DOHH2 (cell line): ENCODE measurements around the gene CBFA2T3.

ENCODE experiments used
- H3F3A ChIP-seq: fragments of 200-600 bp; sonication (generic), shearing (Covaris generic); 2 replicates; pipeline ENCODE4 v1.6.0; 2016; ENCODE audit warnings: antibody characterized with exemption, mild to moderate bottlenecking; ENCODE audit not compliant: control insufficient read depth, insufficient read depth
- H3K27ac ChIP-seq: fragments of 200-600 bp; sonication (generic); 2 replicates; pipeline ENCODE4 v1.5.1; 2014; ENCODE audit warnings: low read depth, mild to moderate bottlenecking, low read length, moderate library complexity
- H3K27me3 ChIP-seq: fragments of 200-600 bp; sonication (generic); 2 replicates; pipeline ENCODE4 v1.6.1; 2014; ENCODE audit warnings: mild to moderate bottlenecking, low read length, mixed read lengths; ENCODE audit not compliant: control insufficient read depth
- H3K36me3 ChIP-seq: fragments of 200-600 bp; sonication (generic); 2 replicates; pipeline ENCODE4 v1.6.1; 2014; ENCODE audit warnings: mild to moderate bottlenecking, low read length, moderate library complexity, mixed read lengths; ENCODE audit not compliant: control insufficient read depth
- H3K4me1 ChIP-seq: fragments of 200-600 bp; sonication (generic); 2 replicates; pipeline ENCODE4 v1.6.1; 2014; ENCODE audit warnings: mild to moderate bottlenecking, low read length, mixed read lengths; ENCODE audit not compliant: control insufficient read depth
- H3K4me2 ChIP-seq: fragments of 200-600 bp; sonication (generic); 2 replicates; pipeline ENCODE4 v1.6.0; 2014; ENCODE audit warnings: mild to moderate bottlenecking, low read length, moderate library complexity
- H3K4me3 ChIP-seq: fragments of 200-600 bp; sonication (generic); 2 replicates; pipeline ENCODE4 v1.5.1; 2014; ENCODE audit warnings: mild to moderate bottlenecking, low read length, mixed read lengths
- H3K79me2 ChIP-seq: fragments of 200-600 bp; sonication (generic); 2 replicates; pipeline ENCODE4 v1.6.1; 2014; ENCODE audit warnings: mild to moderate bottlenecking, low read length, mixed read lengths; ENCODE audit not compliant: control insufficient read depth
- H3K9me2 ChIP-seq: fragments of 200-600 bp; sonication (generic); replicated peaks from 2 replicates; pipeline ENCODE4 v1.6.1; 2014; ENCODE audit warnings: mild to moderate bottlenecking, low read length, mixed read lengths; ENCODE audit not compliant: control insufficient read depth
- H3K9me3 ChIP-seq: fragments of 200-600 bp; sonication (generic); 2 replicates; pipeline ENCODE4 v1.6.1; 2014; ENCODE audit warnings: antibody characterized with exemption, low read length, mixed read lengths; ENCODE audit not compliant: control insufficient read depth, insufficient read depth
- H4K20me1 ChIP-seq: fragments of 200-600 bp; sonication (generic); 2 replicates; pipeline ENCODE4 v1.6.0; 2014; ENCODE audit warnings: low read depth, mild to moderate bottlenecking, antibody characterized with exemption, low read length, moderate library complexity; ENCODE audit not compliant: control insufficient read depth, insufficient read depth
- CTCF ChIP-seq: fragments of 200-600 bp; sonication (generic); IDR thresholded peaks from one replicate; pipeline ENCODE4 v1.5.1; 2014; ENCODE audit warnings: antibody characterized with exemption, mild to moderate bottlenecking, low read depth, low read length; ENCODE audit not compliant: poor library complexity, severe bottlenecking
- EZH2phosphoT487 ChIP-seq: fragments of 200-600 bp; sonication (generic); IDR thresholded peaks from 2 replicates; pipeline ENCODE4 v1.6.1; 2017; ENCODE audit warnings: borderline replicate concordance, mild to moderate bottlenecking, antibody characterized with exemption, low read length, moderate library complexity, mixed read lengths

Gene CBFA2T3

DNA sequence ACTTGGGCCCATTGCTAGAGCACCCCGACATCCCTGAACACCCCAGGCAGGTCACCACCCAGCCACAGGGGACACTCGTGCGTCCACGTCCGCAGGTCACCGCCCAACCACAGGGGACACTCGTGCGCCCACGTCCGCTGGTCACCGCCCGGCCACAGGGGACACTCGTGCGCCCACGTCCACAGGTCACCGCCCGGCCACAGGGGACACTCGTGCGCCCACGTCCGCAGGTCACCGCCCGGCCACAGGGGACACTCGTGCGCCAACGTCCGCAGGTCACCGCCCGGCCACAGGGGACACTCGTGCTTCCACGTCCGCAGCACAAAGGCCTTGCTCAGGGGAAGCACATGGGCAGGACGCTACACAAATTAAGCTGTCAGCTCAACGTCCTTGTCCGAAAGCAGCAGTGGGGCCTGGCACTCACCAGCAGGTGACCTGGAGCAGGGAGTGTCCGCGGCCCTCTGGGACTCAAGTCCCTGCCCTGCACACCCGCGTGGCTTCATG lies 137.9 kb downstream of the CBFA2T3 start:
- TF ChIP-seq EZH2phosphoT487: no peak
- TF ChIP-seq CTCF: no peak
- Histone ChIP-seq H3K79me2 (no peaks in the 10 kb centered on the region), H3K36me3 (no peaks in the 10 kb centered on the region), H3K27me3 (no peaks in the 10 kb centered on the region), H3K9me3 (no peaks in the 10 kb centered on the region), H3K4me1 (peaks cover under 1% of the 10 kb centered on the region; the same call in 1 of the 2 replicates), H3K9me2 (no peaks in the 10 kb centered on the region), H3F3A (no peaks in the 10 kb centered on the region), H3K4me3 (no peak overlapping the region), H4K20me1 (no peaks in the 10 kb centered on the region), H3K4me2 (no peak overlapping the region), H3K27ac (no peak overlapping the region)

- Histone ChIP-seq H3K27me3 (no peaks in the 10 kb centered on the region), H3K9me3 (no peaks in the 10 kb centered on the region), H3K4me3 (no peak overlapping the region), H3K79me2 (no peaks in the 10 kb centered on the region), H3F3A (no peaks in the 10 kb centered on the region), H3K9me2 (no peaks in the 10 kb centered on the region), H3K4me2 (no peak overlapping the region), H3K4me1 (peaks cover 5% of the 10 kb centered on the region), H3K27ac (no peak overlapping the region), H4K20me1 (no peaks in the 10 kb centered on the region), H3K36me3 (no peaks in the 10 kb centered on the region)
- TF ChIP-seq CTCF (no peak), EZH2phosphoT487 (no peak)
These were observed 138.4 kb downstream of the CBFA2T3 start for GRCh38 chr16:88838566-88838965.

DNA sequence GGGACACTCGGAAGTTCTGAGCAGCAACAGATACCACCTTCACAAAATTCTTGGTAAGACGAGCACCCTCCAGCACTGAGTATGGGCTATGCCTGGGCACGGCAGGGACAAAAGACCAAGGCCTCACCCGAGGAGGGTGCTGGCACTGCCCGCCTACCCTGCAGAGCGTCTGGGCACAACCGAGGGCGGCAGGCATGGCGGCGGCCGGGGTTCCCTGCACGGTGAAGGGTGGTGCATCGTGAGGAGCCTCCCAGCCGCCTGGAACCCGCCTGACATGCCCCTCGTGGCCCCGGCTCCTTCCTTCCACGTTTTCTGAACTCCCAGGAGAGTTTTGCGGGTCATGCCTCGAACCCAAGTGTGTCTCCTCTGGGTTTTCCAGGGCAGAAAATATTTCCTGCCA lies 139.2 kb downstream of the CBFA2T3 start:
- no peaks in the 10 kb centered on the region for H3K36me3 ChIP-seq
- no peak overlapping the region for H3K4me3 ChIP-seq
- TF ChIP-seq EZH2phosphoT487 (no peak), CTCF (no peak)
- H3K4me1 ChIP-seq: peaks cover 12% of the 10 kb centered on the region
- H4K20me1 ChIP-seq: no peaks in the 10 kb centered on the region
- no peak overlapping the region for H3K27ac ChIP-seq
- H3K9me2 ChIP-seq: no peaks in the 10 kb centered on the region
- no peak overlapping the region for H3K4me2 ChIP-seq
- no peaks in the 10 kb centered on the region for H3F3A ChIP-seq
- H3K79me2 ChIP-seq: no peaks in the 10 kb centered on the region
- H3K9me3 ChIP-seq: no peaks in the 10 kb centered on the region
- H3K27me3 ChIP-seq: no peaks in the 10 kb centered on the region
